ENCODE measurements around the gene RUNDC3A.

The RUNDC3A gene

GRCh38 chr17:44354582-44355561, 46.5 kb downstream of the RUNDC3A start:
- Histone ChIP-seq H3K36me3 (ENCODE audit: insufficient read depth, low read length) (no peaks in the 10 kb centered on the region), H3K9me2 (ENCODE audit: low read depth, low read length) (no peaks in the 10 kb centered on the region), H2AFZ (ENCODE audit: low read length) (no peak overlapping the region), H3K4me2 (ENCODE audit: low read length) (peak overlapping the region; percentile 70), H4K20me1 (ENCODE audit: insufficient read depth, low read length) (no peaks in the 10 kb centered on the region), H3F3A (ENCODE audit: insufficient read depth, low read length) (no peaks in the 10 kb centered on the region), H3K9ac (ENCODE audit: low read length) (peak overlapping the region; percentile 32; the same call in 1 of the 2 replicates), H3K4me1 (ENCODE audit: insufficient read depth, low read length, severe bottlenecking) (peaks cover 5% of the 10 kb centered on the region), H3K4me3 (ENCODE audit: low read depth, low read length, poor library complexity, severe bottlenecking) (peak overlapping the region; percentile 51), H3K79me2 (ENCODE audit: insufficient read depth, low read length) (no peaks in the 10 kb centered on the region), H3K27ac (ENCODE audit: low read depth, low read length, poor library complexity, severe bottlenecking) (no peak overlapping the region), H3K9me3 (ENCODE audit: low read length) (no peaks in the 10 kb centered on the region), H3K27me3 (ENCODE audit: insufficient read depth, low read length) (peaks cover 4% of the 10 kb centered on the region; the same call in 1 of the 2 replicates)
- TF ChIP-seq EZH2 (IDR thresholded peaks at IDR 0.05; ENCODE audit: borderline replicate concordance, low read length): no peak
- peak; percentile 62; the same call in 1 of the 2 replicates for TF ChIP-seq CTCF (IDR thresholded peaks at IDR 0.05; ENCODE audit: low read length)

GRCh38 chr17:44355642-44356099, 47.3 kb downstream of the RUNDC3A start:
- Histone ChIP-seq H3K9ac (ENCODE audit: low read length) (no peak overlapping the region), H4K20me1 (ENCODE audit: insufficient read depth, low read length) (no peaks in the 10 kb centered on the region), H3K4me2 (ENCODE audit: low read length) (no peak overlapping the region), H3K4me3 (ENCODE audit: low read depth, low read length, poor library complexity, severe bottlenecking) (no peak overlapping the region), H3K79me2 (ENCODE audit: insufficient read depth, low read length) (no peaks in the 10 kb centered on the region), H2AFZ (ENCODE audit: low read length) (no peak overlapping the region), H3K27me3 (ENCODE audit: insufficient read depth, low read length) (peaks cover 4% of the 10 kb centered on the region; the same call in 1 of the 2 replicates), H3K4me1 (ENCODE audit: insufficient read depth, low read length, severe bottlenecking) (peaks cover 5% of the 10 kb centered on the region), H3K36me3 (ENCODE audit: insufficient read depth, low read length) (no peaks in the 10 kb centered on the region), H3K9me3 (ENCODE audit: low read length) (no peaks in the 10 kb centered on the region), H3F3A (ENCODE audit: insufficient read depth, low read length) (no peaks in the 10 kb centered on the region), H3K27ac (ENCODE audit: low read depth, low read length, poor library complexity, severe bottlenecking) (no peak overlapping the region), H3K9me2 (ENCODE audit: low read depth, low read length) (no peaks in the 10 kb centered on the region)
- TF ChIP-seq CTCF (IDR thresholded peaks at IDR 0.05; ENCODE audit: low read length) (no peak), EZH2 (IDR thresholded peaks at IDR 0.05; ENCODE audit: borderline replicate concordance, low read length) (no peak)

GRCh38 chr17:44356241-44356640, 47.8 kb downstream of the RUNDC3A start:
- H3K4me2 ChIP-seq (ENCODE audit: low read length): no peak overlapping the region
- peaks cover 5% of the 10 kb centered on the region for H3K4me1 ChIP-seq (ENCODE audit: insufficient read depth, low read length, severe bottlenecking)
- H3K27ac ChIP-seq (ENCODE audit: low read depth, low read length, poor library complexity, severe bottlenecking): no peak overlapping the region
- H2AFZ ChIP-seq (ENCODE audit: low read length): no peak overlapping the region
- H3K79me2 ChIP-seq (ENCODE audit: insufficient read depth, low read length): no peaks in the 10 kb centered on the region
- H3K4me3 ChIP-seq (ENCODE audit: low read depth, low read length, poor library complexity, severe bottlenecking): no peak overlapping the region
- no peak overlapping the region for H3K9ac ChIP-seq (ENCODE audit: low read length)
- H3K27me3 ChIP-seq (ENCODE audit: insufficient read depth, low read length): peaks cover 4% of the 10 kb centered on the region; the same call in 1 of the 2 replicates
- no peaks in the 10 kb centered on the region for H3K36me3 ChIP-seq (ENCODE audit: insufficient read depth, low read length)
- no peaks in the 10 kb centered on the region for H3K9me2 ChIP-seq (ENCODE audit: low read depth, low read length)
- no peak for TF ChIP-seq EZH2 (IDR thresholded peaks at IDR 0.05; ENCODE audit: borderline replicate concordance, low read length)
- TF ChIP-seq CTCF (IDR thresholded peaks at IDR 0.05; ENCODE audit: low read length): no peak
- H3F3A ChIP-seq (ENCODE audit: insufficient read depth, low read length): no peaks in the 10 kb centered on the region
- no peaks in the 10 kb centered on the region for H3K9me3 ChIP-seq (ENCODE audit: low read length)
- H4K20me1 ChIP-seq (ENCODE audit: insufficient read depth, low read length): no peaks in the 10 kb centered on the region

Data from OCI-LY1 (cell line).